Measurements from ENCODE around the gene RXFP4. TPM values are rescaled to one million over a fixed set of nuclear protein-coding genes. Genes with fewer than 3 reads are reported as not detected.
"Not testable (repeated sequence)": the region's sequence is repeated elsewhere in the genome, so short reads cannot be mapped to it uniquely, and the experiment has no call there.

The RXFP4 gene
- total and polyA plus RNA-seq, 4 donors: not detected

DNA sequence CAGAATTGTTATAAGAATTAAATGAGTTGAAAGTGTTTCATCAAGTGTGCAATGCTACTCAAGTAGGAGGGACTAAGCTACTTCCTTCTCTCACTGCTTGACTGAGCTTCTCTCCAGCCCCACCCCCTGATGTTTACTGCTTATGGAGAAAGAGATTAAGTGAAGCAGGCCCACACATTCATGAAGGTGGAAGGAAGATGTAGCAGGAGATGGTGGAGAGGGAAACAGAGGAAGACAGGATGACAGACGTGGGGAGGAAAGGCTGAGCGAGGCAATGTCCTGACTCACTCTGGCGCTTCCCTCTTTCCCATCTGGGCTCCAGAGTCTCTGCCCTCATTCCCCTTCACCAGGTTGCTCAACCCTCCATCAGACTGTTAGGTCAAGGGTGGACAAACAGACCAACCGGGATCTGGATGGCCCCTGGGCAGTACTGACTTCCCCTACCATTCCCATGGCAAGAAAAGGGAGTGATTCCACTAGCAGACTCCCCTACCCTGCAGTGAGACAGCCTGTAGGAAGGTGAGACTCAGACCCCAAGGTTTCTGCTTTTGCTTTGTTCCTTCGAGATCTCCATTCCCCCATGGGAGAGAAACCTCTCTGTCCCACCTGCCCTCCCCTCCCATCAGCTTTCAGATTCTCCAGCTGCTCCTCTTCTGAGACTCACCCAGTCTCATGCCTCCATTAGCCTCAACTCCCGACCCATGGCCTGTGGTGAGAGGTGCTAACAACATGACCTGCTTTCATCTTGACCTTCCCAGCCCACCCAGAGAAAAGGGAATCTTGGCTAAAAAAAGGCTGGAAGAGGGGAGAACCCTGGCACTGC is 40.0 kb downstream of the RXFP4 start:
- DNase-seq (ENCODE audit: low read depth in 4 of 6, low spot score in 6 of 6): peak in 1 of 6 donors; percentile 23
- Histone ChIP-seq H3K9me3 (ENCODE audit: control insufficient read depth, insufficient read depth, low read length) (no peaks in the 10 kb centered on the region), H3K4me3 (ENCODE audit: low read depth, low read length) (no peak overlapping the region), H3K4me1 (ENCODE audit: control insufficient read depth, insufficient read depth, low read length) (peaks cover 36% of the 10 kb centered on the region), H3K36me3 (ENCODE audit: control insufficient read depth, insufficient read depth, low read length) (no peaks in the 10 kb centered on the region), H3K27me3 (ENCODE audit: control insufficient read depth, insufficient read depth, low read length) (no peaks in the 10 kb centered on the region), H3K27ac (ENCODE audit: low read depth, low read length) (no peak overlapping the region)
- WGBS (ENCODE audit: insufficient coverage): 76% methylated on average over 3 of the region's 6 CpGs

DNA sequence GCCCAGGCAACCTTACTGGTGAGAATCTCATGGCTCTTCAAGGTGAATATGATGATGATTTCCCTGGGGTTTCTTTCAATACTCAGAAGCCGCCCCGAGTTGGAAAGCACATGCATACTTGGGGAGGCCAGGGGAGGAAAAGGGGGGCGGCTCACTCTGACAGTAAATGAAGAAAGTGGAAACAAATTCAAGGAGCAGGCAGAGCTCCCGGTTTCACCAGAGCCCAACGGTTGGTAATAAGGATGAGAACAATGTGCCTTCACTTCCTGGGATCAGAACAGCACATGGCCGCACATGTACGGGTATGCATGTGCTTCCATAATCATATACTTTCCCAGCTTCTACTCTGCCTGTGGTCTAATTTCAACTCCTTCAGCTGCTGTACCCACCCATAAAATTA is 40.7 kb downstream of the RXFP4 start:
- Histone ChIP-seq H3K27ac (ENCODE audit: low read depth, low read length) (no peak overlapping the region), H3K27me3 (ENCODE audit: control insufficient read depth, insufficient read depth, low read length) (no peaks in the 10 kb centered on the region), H3K9me3 (ENCODE audit: control insufficient read depth, insufficient read depth, low read length) (no peaks in the 10 kb centered on the region), H3K4me3 (ENCODE audit: low read depth, low read length) (no peak overlapping the region), H3K36me3 (ENCODE audit: control insufficient read depth, insufficient read depth, low read length) (no peaks in the 10 kb centered on the region), H3K4me1 (ENCODE audit: control insufficient read depth, insufficient read depth, low read length) (peaks cover 30% of the 10 kb centered on the region)
- WGBS (ENCODE audit: insufficient coverage): 70% methylated on average over 5 of the region's 7 CpGs
- no peak for DNase-seq (ENCODE audit: low read depth in 4 of 6, low spot score in 6 of 6)

DNA sequence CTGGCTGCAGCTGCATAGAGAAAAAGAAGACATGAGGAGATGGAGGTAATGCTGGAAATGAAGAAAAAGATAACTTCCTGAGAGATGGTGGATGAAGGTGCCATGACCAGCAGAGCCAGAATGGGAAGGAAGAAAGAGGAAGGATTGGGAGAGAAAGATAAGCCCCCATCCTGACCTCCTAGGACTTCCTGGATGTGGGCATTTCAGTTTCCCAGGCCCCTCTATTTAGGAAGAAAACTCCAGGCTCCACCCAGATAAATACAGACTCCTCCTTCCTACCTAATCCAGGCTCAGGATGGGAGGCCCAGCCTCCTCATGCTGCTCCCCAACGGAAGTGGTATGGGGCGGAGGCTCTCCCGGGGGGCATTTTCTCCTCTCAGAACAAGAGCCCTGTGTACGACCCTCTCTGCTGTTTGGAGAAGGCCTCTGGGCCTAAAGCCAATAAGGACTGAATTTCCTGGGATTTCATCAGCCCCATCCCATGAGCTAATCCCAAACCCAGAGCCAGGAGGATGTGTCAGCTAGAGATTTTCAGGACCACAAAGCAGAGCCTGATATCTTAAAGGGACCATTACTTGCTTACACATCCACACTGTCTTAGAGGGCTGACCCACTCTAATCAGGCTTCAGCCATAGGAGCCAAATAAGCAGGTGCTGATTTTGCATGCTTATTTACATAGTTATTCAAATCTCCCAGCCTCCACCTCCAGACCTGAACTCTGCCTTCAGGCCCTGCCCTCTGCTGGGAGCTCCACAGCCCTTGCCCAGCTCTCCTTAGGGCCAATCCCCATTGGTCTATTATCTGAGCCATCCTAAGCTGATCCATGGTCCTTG is 42.0 kb downstream of the RXFP4 start:
- no peaks in the 10 kb centered on the region for H3K27me3 ChIP-seq (ENCODE audit: control insufficient read depth, insufficient read depth, low read length)
- peak overlapping the region; percentile 61 for H3K27ac ChIP-seq (ENCODE audit: low read depth, low read length)
- peaks cover 21% of the 10 kb centered on the region for H3K4me1 ChIP-seq (ENCODE audit: control insufficient read depth, insufficient read depth, low read length)
- peak in 1 of 6 donors; percentile 68 for DNase-seq (ENCODE audit: low read depth in 4 of 6, low spot score in 6 of 6)
- WGBS (ENCODE audit: insufficient coverage): no CpG with 5 or more reads among the region's 4 CpGs
- no peaks in the 10 kb centered on the region for H3K9me3 ChIP-seq (ENCODE audit: control insufficient read depth, insufficient read depth, low read length)
- no peak overlapping the region for H3K4me3 ChIP-seq (ENCODE audit: low read depth, low read length)
- no peaks in the 10 kb centered on the region for H3K36me3 ChIP-seq (ENCODE audit: control insufficient read depth, insufficient read depth, low read length)

DNA sequence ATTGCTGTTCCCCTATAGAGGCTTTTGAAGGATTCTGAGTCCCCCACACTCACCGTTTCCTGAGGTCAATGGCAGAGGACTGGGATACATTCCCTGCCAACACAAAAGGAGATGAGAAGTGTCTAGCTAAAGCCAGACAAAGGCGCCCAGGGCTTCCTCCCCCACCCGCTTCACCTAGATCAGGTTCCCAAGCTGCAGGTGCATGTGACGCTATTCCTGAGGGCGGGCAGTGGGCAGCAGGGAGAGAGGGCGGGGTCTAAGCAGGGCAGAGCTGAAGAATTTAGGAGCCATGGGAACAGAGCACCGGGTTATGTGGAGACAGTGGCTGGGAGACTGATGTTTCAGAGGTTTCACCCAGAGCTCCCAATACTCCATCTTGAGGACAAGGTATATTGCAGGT is 42.9 kb downstream of the RXFP4 start:
- H3K27ac ChIP-seq (ENCODE audit: low read depth, low read length): no peak overlapping the region
- no peaks in the 10 kb centered on the region for H3K9me3 ChIP-seq (ENCODE audit: control insufficient read depth, insufficient read depth, low read length)
- no peak overlapping the region for H3K4me3 ChIP-seq (ENCODE audit: low read depth, low read length)

DNA sequence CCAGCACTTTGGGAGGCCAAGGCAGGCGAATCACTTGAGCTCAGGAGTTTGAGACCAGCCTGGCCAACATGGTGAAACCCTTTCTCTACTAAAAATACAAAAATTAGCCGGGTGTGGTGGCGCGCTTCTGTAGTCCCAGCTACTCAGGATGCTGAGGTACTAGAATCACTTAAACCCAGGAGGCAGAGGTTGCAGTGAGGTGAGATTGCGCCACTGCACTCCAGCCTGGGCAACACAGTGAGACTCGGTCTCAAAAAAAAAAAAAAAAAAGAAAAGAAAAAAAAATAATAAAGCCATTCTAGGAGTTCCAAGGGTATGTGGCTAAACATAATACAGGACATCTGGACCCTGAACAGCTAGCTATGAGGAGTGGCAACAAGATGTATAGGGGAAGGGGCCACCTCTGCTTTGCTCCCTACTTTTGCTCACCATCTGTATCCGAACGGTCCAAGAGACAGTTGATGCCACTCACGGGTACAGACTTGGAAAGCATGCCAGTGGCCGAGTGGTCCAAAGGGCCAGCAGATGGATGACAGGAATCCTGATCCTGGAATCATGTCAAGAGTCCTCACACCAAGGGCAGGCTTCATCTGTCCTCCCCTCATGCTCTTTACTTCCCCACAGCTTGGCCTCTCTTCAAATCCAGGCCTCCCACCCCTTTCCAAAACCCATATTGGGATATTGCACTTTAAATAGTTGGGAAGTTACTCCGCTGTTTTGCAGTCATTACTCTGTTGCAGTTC is 43.6 kb downstream of the RXFP4 start:
- DNase-seq (ENCODE audit: low read depth in 4 of 6, low spot score in 6 of 6): not testable (repeated sequence)
- 59% methylated on average over 5 of the region's 11 CpGs for WGBS (ENCODE audit: insufficient coverage)
- peaks cover 15% of the 10 kb centered on the region for H3K4me1 ChIP-seq (ENCODE audit: control insufficient read depth, insufficient read depth, low read length)

More for the DNA sequence above, 42.9 kb downstream of the RXFP4 start:
- no peak for DNase-seq (ENCODE audit: low read depth in 4 of 6, low spot score in 6 of 6)
- Histone ChIP-seq H3K27me3 (ENCODE audit: control insufficient read depth, insufficient read depth, low read length) (no peaks in the 10 kb centered on the region), H3K4me1 (ENCODE audit: control insufficient read depth, insufficient read depth, low read length) (peaks cover 17% of the 10 kb centered on the region), H3K36me3 (ENCODE audit: control insufficient read depth, insufficient read depth, low read length) (no peaks in the 10 kb centered on the region)
- 0% methylated on average over 1 of the region's 7 CpGs for WGBS (ENCODE audit: insufficient coverage)

DNA sequence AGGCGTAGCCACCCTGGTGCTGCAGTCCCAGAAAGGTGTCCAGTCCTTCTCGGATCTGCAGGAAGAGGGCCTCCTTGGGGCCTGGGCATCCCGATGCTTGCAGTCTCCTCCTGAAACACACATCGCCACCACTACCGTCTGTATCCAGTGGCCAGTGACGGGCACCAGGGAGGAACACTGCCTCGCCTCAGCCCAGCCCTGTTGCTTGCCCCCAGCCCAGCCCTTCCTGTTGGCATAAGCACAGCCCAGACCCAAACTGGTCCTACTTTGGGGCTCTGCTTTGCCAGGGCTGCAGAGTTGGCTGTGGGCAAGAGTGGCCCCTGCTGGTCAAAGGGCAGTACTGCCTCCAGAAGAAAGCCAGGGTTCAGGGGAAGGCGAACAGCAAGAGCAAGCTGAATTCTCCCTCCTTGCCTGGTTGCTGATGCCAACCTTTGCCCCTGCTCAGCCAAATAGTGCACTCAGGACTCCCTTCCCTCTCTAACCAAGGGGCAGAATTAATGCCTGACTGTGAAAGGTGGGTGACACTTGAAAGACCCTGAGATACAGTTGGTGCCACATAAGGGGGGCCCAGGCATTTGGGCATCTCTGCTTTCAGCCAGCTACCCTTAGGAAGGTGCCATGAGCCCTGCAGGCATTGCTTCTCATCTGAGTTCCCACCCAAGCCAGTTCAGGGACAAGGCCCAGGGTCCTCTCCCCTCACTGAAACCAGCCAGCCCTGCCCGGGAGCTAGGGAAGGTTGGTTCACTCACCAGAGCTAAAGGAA is 48.0 kb downstream of the RXFP4 start:
- 18% methylated on average over 8 of the region's 9 CpGs for WGBS (ENCODE audit: insufficient coverage)

More for the DNA sequence above, 43.6 kb downstream of the RXFP4 start:
- H3K27ac ChIP-seq (ENCODE audit: low read depth, low read length); H3K9me3 ChIP-seq (ENCODE audit: control insufficient read depth, insufficient read depth, low read length); H3K27me3 ChIP-seq (ENCODE audit: control insufficient read depth, insufficient read depth, low read length); H3K4me3 ChIP-seq (ENCODE audit: low read depth, low read length); H3K36me3 ChIP-seq (ENCODE audit: control insufficient read depth, insufficient read depth, low read length): not testable (repeated sequence)

DNA sequence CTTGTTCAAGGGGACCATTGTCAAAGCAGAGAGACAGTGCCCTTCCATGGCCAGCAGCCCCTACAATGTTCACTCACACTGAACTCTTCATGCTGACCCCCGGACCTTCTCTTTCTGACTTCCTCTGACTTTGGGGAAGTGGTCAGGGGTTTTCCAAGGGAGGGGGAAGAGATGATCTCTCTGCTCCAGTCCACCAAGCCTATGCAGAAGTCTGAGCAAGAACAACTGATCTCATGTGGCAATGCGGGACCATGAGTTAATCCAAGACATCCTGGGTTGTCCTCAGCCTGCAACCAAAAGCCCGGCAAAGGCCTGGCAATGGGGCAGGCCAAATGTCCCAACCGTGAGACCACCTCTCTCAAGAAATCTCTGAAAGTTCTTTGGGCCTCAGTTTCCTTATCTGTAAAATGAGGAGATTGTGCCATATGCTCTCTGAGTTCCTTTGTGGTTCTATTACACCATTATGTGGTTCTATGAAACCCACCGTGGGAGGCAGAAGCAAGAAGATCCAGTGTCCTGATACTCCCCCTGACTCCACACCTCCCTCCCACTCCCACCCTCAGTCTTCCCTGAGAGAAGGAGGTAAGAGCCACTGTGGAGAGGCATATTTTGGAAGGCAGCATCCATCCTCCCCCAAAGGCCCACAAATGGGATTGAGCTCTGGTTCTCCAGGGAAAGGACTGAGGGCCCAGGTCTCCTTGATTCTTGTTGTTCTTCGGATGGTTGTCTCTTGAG is 48.7 kb downstream of the RXFP4 start:
- H3K36me3 ChIP-seq (ENCODE audit: control insufficient read depth, insufficient read depth, low read length): no peaks in the 10 kb centered on the region
- peaks cover 11% of the 10 kb centered on the region for H3K4me1 ChIP-seq (ENCODE audit: control insufficient read depth, insufficient read depth, low read length)
- H3K4me3 ChIP-seq (ENCODE audit: low read depth, low read length): no peak overlapping the region
- 87% methylated on average over 2 of the region's 6 CpGs for WGBS (ENCODE audit: insufficient coverage)
- no peak for DNase-seq (ENCODE audit: low read depth in 4 of 6, low spot score in 6 of 6)
- H3K9me3 ChIP-seq (ENCODE audit: control insufficient read depth, insufficient read depth, low read length): no peaks in the 10 kb centered on the region
- H3K27me3 ChIP-seq (ENCODE audit: control insufficient read depth, insufficient read depth, low read length): no peaks in the 10 kb centered on the region
- H3K27ac ChIP-seq (ENCODE audit: low read depth, low read length): no peak overlapping the region

More for the DNA sequence above, 48.0 kb downstream of the RXFP4 start:
- peaks cover 11% of the 10 kb centered on the region for H3K4me1 ChIP-seq (ENCODE audit: control insufficient read depth, insufficient read depth, low read length)
- no peaks in the 10 kb centered on the region for H3K9me3 ChIP-seq (ENCODE audit: control insufficient read depth, insufficient read depth, low read length)
- H3K27ac ChIP-seq (ENCODE audit: low read depth, low read length): peak overlapping the region; percentile 1
- peak in 4 of 6 donors; percentile 35 to 92 (median 79) for DNase-seq (ENCODE audit: low read depth in 4 of 6, low spot score in 6 of 6)
- H3K27me3 ChIP-seq (ENCODE audit: control insufficient read depth, insufficient read depth, low read length): no peaks in the 10 kb centered on the region
- H3K36me3 ChIP-seq (ENCODE audit: control insufficient read depth, insufficient read depth, low read length): no peaks in the 10 kb centered on the region
- peak overlapping the region; percentile 22 for H3K4me3 ChIP-seq (ENCODE audit: low read depth, low read length)
